PC-3 (cell line): ENCODE measurements around the gene TMEM229B.

Experiments
- EZH2phosphoT487 ChIP-seq: fragments of 300-600 bp; sonication (generic); IDR thresholded peaks from 2 replicates; pipeline ENCODE4 v1.6.1; 2018; ENCODE audit warnings: mild to moderate bottlenecking, antibody characterized with exemption, low read length, borderline replicate concordance
- TF ChIP-seq, protein P1 (sequence below): fragments of 300-600 bp; sonication (generic); conservative IDR thresholded peaks from 2 replicates; pipeline ENCODE4 v1.5.1; 2017; ENCODE audit warnings: antibody characterized with exemption, low read depth, mild to moderate bottlenecking, low read length

- no peak for TF ChIP-seq EZH2phosphoT487
- TF ChIP-seq, protein P1, sequence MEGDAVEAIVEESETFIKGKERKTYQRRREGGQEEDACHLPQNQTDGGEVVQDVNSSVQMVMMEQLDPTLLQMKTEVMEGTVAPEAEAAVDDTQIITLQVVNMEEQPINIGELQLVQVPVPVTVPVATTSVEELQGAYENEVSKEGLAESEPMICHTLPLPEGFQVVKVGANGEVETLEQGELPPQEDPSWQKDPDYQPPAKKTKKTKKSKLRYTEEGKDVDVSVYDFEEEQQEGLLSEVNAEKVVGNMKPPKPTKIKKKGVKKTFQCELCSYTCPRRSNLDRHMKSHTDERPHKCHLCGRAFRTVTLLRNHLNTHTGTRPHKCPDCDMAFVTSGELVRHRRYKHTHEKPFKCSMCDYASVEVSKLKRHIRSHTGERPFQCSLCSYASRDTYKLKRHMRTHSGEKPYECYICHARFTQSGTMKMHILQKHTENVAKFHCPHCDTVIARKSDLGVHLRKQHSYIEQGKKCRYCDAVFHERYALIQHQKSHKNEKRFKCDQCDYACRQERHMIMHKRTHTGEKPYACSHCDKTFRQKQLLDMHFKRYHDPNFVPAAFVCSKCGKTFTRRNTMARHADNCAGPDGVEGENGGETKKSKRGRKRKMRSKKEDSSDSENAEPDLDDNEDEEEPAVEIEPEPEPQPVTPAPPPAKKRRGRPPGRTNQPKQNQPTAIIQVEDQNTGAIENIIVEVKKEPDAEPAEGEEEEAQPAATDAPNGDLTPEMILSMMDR = no peak
These were observed 3.4 kb upstream of the TMEM229B start for GRCh38 chr14:67491741-67492507.
